Caco-2 (cell line): ENCODE measurements around the gene LRIG3. TPM values are rescaled to one million over a fixed set of nuclear protein-coding genes. Genes with fewer than 3 reads are reported as not detected.
A peak's percentile ranks its signal among the peaks of the same experiment; 100 is the strongest.

Experiments
- BruUV-seq: library from RNA; stranded (reverse); fragments of 400-500 nt; replicated peaks from 2 replicates; lab custom pipeline; 2021; lab: Mats Ljungman, UMichigan
- CTCF ChIA-PET: fragments of 300-600 bp; sonication (Branson Sonifier 250); formaldehyde crosslinking; loops from one replicate; lab custom pipeline; 2022; ENCODE audit warnings: antibody characterized with exemption; lab: Charles Lee
- POLR2A ChIA-PET: fragments of 300-600 bp; sonication (Branson Sonifier 250); formaldehyde crosslinking; loops from one replicate; lab custom pipeline; 2022; ENCODE audit warnings: antibody characterized with exemption; lab: Charles Lee
- DNase-seq, 2 experiments: peaks; one replicate each; pipeline versions ENCODE4 v3.0.0 to v3.0.0-alpha.2; 2020 to 2022
- H3K27me3 ChIP-seq: replicated peaks from 2 replicates; pipeline ENCODE4 v1.6.0; 2011; ENCODE audit warnings: low read length; ENCODE audit not compliant: control insufficient read depth, insufficient read depth
- H3K36me3 ChIP-seq: 2 replicates; pipeline ENCODE4 v1.5.1; 2011; ENCODE audit warnings: low read length; ENCODE audit not compliant: control insufficient read depth, insufficient read depth
- H3K4me1 ChIP-seq: fragments of 250-450 bp; sonication (Bioruptor Pico); 2 replicates; pipeline ENCODE4 v1.5.1; 2020; ENCODE audit warnings: mild to moderate bottlenecking
- H3K4me3 ChIP-seq: 2 replicates; pipeline ENCODE4 v1.5.1; 2011; ENCODE audit warnings: low read depth, mild to moderate bottlenecking, control low read depth, low read length
- H3K9me3 ChIP-seq: fragments of 250-450 bp; sonication (Bioruptor Pico); 2 replicates; pipeline ENCODE4 v1.5.1; 2020; ENCODE audit warnings: mild to moderate bottlenecking, moderate library complexity
- H3K27ac Mint-ChIP-seq: one replicate; pipeline ENCODE4 v1.8.0; 2022; ENCODE audit warnings: mixed read lengths; ENCODE audit not compliant: unreplicated experiment
- H3K27me3 Mint-ChIP-seq: one replicate; pipeline ENCODE4 v1.8.0; 2022; ENCODE audit warnings: mixed read lengths; ENCODE audit not compliant: insufficient read depth, unreplicated experiment
- H3K36me3 Mint-ChIP-seq: one replicate; pipeline ENCODE4 v1.8.0; 2022; ENCODE audit warnings: mild to moderate bottlenecking, mixed read lengths; ENCODE audit not compliant: insufficient read depth, unreplicated experiment
- H3K4me1 Mint-ChIP-seq: one replicate; pipeline ENCODE4 v1.8.0; 2022; ENCODE audit warnings: low read depth, mixed read lengths; ENCODE audit not compliant: unreplicated experiment
- H3K4me3 Mint-ChIP-seq: one replicate; pipeline ENCODE4 v1.8.0; 2022; ENCODE audit warnings: mild to moderate bottlenecking, moderate library complexity, mixed read lengths; ENCODE audit not compliant: unreplicated experiment
- H3K9me3 Mint-ChIP-seq: one replicate; pipeline ENCODE4 v1.8.0; 2022; ENCODE audit warnings: mixed read lengths; ENCODE audit not compliant: unreplicated experiment
- intact Hi-C: fragments of 100-400 bp; cut with micrococcal nuclease; formaldehyde crosslinking; loops from one replicate; pipeline ENCODE4 v1.10.0; 2022; ENCODE audit not compliant: unreplicated experiment
- total RNA-seq: library from RNA; stranded (reverse); gene quantifications from 2 replicates; pipeline ENCODE4 v1.2.3, GENCODE V29; 2022
- TF ChIP-seq, protein P1 (sequence below), 2 experiments: fragments of 200-600 bp in 1 of 2; IDR thresholded peaks; 1 replicate in 1 of 2; 2 replicates in 1 of 2; pipeline versions ENCODE4 v1.5.1 to v1.8.0; 2011 to 2022; ENCODE audit warnings: antibody characterized with exemption in 1 of 2, control low read depth in 1 of 2, inconsistent platforms in 1 of 2, low read depth in 1 of 2, low read length in 1 of 2, mild to moderate bottlenecking in 1 of 2, moderate library complexity in 1 of 2; ENCODE audit not compliant: insufficient read depth in 1 of 2, severe bottlenecking in 1 of 2, unreplicated experiment in 1 of 2

The LRIG3 gene
- total RNA-seq, 1 experiment from 2014 or later: 19.1 TPM

DNA sequence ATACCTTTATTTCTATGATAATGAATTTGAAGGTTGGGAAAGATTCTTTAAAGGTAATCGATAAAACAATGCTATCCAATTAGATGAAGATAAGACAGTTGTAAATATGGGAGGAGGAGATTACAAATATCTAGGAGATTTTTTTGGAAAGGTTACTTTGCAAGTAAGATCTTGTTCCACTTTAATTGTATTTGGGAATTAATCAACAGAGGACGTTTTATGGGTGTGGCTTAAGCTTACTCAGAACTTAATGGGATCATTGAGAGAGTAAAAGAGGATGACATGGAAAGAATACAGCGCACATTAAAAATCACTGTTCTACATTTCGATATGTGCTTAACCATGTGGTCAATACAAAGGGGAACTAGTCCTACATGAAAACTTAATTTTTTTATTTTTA, 3.5 kb upstream of the LRIG3 start:
- Mint-ChIP-seq H3K4me3 (no peak overlapping the region), H3K9me3 (no peaks in the 10 kb centered on the region), H3K27me3 (no peaks in the 10 kb centered on the region), H3K4me1 (peaks cover 31% of the 10 kb centered on the region), H3K36me3 (peaks cover 8% of the 10 kb centered on the region), H3K27ac (no peak overlapping the region)
- DNase-seq: no peak
- no TSS peak for BruUV-seq
- Histone ChIP-seq H3K4me3 (no peak overlapping the region), H3K9me3 (no peaks in the 10 kb centered on the region), H3K27me3 (no peaks in the 10 kb centered on the region), H3K4me1 (peaks cover 39% of the 10 kb centered on the region), H3K36me3 (no peaks in the 10 kb centered on the region)
- ChIA-PET CTCF (no interaction called here), POLR2A (no interaction called here)
- intact Hi-C loops: loop anchor here (2.0 to 10.0 kb wide), 4 partner anchors 231 to 576 kb away; no protein-coding TSS in a partner anchor
- TF ChIP-seq, protein P1, sequence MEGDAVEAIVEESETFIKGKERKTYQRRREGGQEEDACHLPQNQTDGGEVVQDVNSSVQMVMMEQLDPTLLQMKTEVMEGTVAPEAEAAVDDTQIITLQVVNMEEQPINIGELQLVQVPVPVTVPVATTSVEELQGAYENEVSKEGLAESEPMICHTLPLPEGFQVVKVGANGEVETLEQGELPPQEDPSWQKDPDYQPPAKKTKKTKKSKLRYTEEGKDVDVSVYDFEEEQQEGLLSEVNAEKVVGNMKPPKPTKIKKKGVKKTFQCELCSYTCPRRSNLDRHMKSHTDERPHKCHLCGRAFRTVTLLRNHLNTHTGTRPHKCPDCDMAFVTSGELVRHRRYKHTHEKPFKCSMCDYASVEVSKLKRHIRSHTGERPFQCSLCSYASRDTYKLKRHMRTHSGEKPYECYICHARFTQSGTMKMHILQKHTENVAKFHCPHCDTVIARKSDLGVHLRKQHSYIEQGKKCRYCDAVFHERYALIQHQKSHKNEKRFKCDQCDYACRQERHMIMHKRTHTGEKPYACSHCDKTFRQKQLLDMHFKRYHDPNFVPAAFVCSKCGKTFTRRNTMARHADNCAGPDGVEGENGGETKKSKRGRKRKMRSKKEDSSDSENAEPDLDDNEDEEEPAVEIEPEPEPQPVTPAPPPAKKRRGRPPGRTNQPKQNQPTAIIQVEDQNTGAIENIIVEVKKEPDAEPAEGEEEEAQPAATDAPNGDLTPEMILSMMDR (IDR thresholded peaks at IDR 0.05; ENCODE audit: insufficient read depth in 1 of 2, low read depth in 1 of 2, low read length in 1 of 2, severe bottlenecking in 1 of 2, unreplicated experiment in 1 of 2): no peak

DNA sequence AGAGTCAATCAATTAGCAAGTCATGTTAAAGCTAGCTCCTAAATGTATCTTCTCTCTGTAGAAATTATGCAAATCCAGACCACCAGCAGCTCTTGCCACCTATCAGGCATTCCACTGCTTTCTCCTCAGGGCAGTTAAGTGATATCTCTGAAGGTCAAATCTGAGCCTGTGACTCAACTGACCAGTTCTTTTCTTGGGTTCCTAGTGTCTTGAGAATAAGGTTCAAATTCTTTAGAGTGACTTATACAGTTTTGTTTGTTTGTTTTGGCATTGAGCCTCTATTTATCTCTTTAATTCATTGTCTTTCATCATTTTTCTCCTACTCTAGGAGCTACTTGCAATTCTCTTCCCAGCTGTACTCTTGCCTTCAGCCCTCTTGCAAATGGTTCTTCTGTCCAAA, 2.5 kb upstream of the LRIG3 start:
- Mint-ChIP-seq H3K4me3 (no peak overlapping the region), H3K36me3 (peaks cover 8% of the 10 kb centered on the region), H3K27ac (no peak overlapping the region), H3K27me3 (no peaks in the 10 kb centered on the region), H3K9me3 (no peaks in the 10 kb centered on the region), H3K4me1 (peaks cover 40% of the 10 kb centered on the region)
- BruUV-seq: no TSS peak
- intact Hi-C loops: loop anchor here (5.0 to 10.0 kb wide), 3 partner anchors 232 to 576 kb away; no protein-coding TSS in a partner anchor
- H3K4me1 ChIP-seq: peaks cover 46% of the 10 kb centered on the region
- no peaks in the 10 kb centered on the region for H3K27me3 ChIP-seq
- H3K4me3 ChIP-seq: no peak overlapping the region
- ChIA-PET CTCF (interaction anchor here (0.5 kb wide), 1 partner anchor 238 kb away, joined by 3 read pairs; no protein-coding TSS in a partner anchor), POLR2A (no interaction called here)
- H3K36me3 ChIP-seq: no peaks in the 10 kb centered on the region
- no peaks in the 10 kb centered on the region for H3K9me3 ChIP-seq
- no peak for DNase-seq
- TF ChIP-seq, protein P1 (IDR thresholded peaks at IDR 0.05; ENCODE audit: insufficient read depth in 1 of 2, low read depth in 1 of 2, low read length in 1 of 2, severe bottlenecking in 1 of 2, unreplicated experiment in 1 of 2): no peak

DNA sequence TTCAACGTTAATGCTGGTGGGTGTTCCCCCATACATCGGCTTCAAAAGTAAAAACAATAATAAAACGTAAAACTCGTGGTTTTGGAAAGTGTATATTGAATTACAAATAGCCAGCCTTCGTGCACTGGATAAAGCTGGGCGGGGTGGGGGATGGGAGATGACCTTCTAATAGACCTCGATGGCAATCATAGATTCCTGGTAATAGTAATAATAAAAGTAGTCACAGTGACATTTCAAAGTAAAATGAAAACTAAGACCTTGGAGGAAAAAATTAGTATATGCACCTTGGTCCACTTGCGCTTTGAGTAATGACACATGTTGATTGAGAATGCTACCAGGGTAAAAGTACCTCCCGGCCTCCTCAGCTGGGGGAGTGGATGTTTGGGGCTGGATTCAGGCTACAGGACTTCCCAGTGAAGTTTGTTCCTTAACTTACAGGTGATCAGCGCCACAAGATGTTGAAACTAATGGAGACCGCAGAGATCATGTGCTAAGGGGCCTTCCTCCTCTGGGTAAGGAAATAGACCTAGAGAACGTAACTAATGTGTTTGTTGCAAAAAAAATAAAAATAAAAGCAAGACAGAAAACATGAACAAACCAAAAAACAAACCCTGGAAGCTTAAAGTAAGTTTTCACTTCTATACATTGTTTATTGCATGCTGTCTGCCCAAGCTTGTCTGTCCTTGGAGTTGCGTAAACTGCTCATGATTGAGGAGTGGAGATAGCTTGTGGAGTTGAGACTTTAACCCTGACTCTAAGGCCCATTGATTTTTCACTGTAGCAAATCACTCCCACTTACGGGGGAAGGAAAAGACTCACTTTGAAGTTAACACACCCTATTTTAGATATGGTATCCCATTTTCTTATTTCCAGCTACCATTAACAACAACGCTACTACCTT, 907 bp upstream of the LRIG3 start:
- Mint-ChIP-seq H3K27me3 (no peaks in the 10 kb centered on the region), H3K4me1 (peaks cover 47% of the 10 kb centered on the region), H3K4me3 (peak overlapping the region; percentile 91), H3K27ac (peak overlapping the region; percentile 82), H3K36me3 (peaks cover 8% of the 10 kb centered on the region), H3K9me3 (no peaks in the 10 kb centered on the region)
- H3K4me1 ChIP-seq: peaks cover 44% of the 10 kb centered on the region
- intact Hi-C loops: loop anchor here (2.0 to 10.0 kb wide), 4 partner anchors 154 to 574 kb away; no protein-coding TSS in a partner anchor
- no peaks in the 10 kb centered on the region for H3K36me3 ChIP-seq
- H3K9me3 ChIP-seq: no peaks in the 10 kb centered on the region
- TF ChIP-seq, protein P1 (IDR thresholded peaks at IDR 0.05; ENCODE audit: insufficient read depth in 1 of 2, low read depth in 1 of 2, low read length in 1 of 2, severe bottlenecking in 1 of 2, unreplicated experiment in 1 of 2): no peak
- POLR2A ChIA-PET: no interaction called here
- no peaks in the 10 kb centered on the region for H3K27me3 ChIP-seq
- peak overlapping the region; percentile 59 for H3K4me3 ChIP-seq
- no TSS peak for BruUV-seq
- CTCF ChIA-PET: interaction anchor here (1.5 kb wide), 1 partner anchor 380 kb away, joined by 5 read pairs; no protein-coding TSS in a partner anchor
- peak in 1 of 2 experiments; percentile 26 for DNase-seq
